Measurements from ENCODE around the gene LTB4R.

Gene LTB4R

GRCh38 chr14:24291446-24292117 lies 19.7 kb upstream of the LTB4R start:
- H3K4me3 ChIP-seq (ENCODE audit: low read length) = no peak overlapping the region
- TF ChIP-seq, protein P1, sequence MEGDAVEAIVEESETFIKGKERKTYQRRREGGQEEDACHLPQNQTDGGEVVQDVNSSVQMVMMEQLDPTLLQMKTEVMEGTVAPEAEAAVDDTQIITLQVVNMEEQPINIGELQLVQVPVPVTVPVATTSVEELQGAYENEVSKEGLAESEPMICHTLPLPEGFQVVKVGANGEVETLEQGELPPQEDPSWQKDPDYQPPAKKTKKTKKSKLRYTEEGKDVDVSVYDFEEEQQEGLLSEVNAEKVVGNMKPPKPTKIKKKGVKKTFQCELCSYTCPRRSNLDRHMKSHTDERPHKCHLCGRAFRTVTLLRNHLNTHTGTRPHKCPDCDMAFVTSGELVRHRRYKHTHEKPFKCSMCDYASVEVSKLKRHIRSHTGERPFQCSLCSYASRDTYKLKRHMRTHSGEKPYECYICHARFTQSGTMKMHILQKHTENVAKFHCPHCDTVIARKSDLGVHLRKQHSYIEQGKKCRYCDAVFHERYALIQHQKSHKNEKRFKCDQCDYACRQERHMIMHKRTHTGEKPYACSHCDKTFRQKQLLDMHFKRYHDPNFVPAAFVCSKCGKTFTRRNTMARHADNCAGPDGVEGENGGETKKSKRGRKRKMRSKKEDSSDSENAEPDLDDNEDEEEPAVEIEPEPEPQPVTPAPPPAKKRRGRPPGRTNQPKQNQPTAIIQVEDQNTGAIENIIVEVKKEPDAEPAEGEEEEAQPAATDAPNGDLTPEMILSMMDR (conservative IDR thresholded peaks at IDR 0.05; ENCODE audit: low read depth, low read length) = no peak
- DNase-seq (ENCODE audit: low read depth) = no peak

DNA sequence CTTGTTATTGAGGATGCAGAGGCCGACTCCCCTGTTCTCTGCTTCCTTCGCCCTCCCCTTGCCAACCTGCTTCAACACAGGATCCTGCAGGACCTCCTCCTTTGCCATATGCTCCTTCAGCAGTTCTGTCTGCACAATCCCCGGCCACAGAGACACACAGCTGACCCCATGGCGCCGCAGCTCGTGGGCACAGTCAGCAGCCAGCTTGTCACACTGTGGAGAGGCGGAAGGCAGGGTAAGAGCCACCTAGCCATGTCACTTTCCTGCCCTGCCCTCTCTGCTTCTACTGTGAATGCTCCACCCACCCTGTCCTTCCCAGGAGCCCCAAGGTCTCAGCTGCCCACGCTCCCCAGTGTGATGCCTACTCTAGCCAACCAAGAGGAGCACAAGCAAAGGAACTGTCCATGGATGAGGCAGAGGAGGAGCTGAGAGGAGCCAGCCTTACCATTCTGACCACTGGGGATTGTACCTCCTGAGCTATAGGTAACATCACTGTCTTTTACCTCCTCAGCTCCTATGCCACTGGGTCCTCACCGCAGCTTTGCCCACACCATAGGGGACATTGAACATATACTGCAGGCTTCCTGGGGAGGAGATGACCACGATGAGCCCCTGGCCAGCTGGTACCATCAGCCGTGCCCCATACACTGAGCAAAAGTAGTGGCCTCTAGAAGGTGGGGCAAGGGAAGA lies 19.0 kb upstream of the LTB4R start:
- no peak overlapping the region for H3K4me3 ChIP-seq (ENCODE audit: low read length)

GRCh38 chr14:24293525-24293924 lies 17.8 kb upstream of the LTB4R start:
- TF ChIP-seq, protein P1 (conservative IDR thresholded peaks at IDR 0.05; ENCODE audit: low read depth, low read length) = no peak
- H3K4me3 ChIP-seq (ENCODE audit: low read length) = no peak overlapping the region
- DNase-seq (ENCODE audit: low read depth) = no peak

More for the DNA sequence above, 19.0 kb upstream of the LTB4R start:
- TF ChIP-seq, protein P1 (conservative IDR thresholded peaks at IDR 0.05; ENCODE audit: low read depth, low read length) = no peak
- no peak for DNase-seq (ENCODE audit: low read depth)

DNA sequence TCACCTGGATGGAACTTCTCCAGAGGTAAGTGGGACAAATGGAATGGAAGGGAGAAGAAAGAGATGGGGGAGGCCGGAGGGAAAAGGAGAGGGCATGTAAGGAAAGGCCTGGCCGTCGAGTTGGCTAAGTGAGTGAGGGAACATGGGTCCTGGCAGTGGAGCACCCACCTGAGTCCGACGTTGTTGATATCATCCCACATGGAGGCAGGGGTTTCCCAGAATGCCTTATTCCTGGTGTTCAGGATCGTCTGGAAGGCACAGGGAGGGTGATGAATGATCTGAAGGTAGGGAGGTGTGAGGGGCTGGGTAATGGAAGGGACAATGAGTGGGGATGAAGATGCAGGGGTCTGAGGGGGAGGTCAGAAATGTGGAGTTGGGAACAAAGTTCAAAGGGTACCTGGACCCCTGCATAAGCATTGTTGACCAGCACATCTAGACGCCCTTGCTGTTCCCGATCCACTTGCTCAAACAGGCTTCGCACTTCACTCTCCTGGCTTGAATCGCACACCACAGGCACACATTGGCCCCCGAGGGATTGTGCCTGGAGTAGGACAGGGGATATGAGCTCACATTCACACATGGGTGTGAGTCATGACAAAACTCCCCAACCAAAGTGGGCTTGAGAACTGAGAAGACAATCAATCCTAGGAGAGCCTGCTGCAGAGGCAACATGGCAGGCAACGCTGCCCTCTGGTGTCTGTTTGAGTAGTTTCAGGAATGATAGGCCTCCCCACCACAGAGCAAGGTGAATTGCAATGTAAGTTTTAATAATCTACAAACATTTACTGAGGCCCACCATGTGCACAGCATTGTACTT lies 14.8 kb upstream of the LTB4R start:
- no peak overlapping the region for H3K4me3 ChIP-seq (ENCODE audit: low read length)
- TF ChIP-seq, protein P1 (conservative IDR thresholded peaks at IDR 0.05; ENCODE audit: low read depth, low read length) = peak; percentile 77
- DNase-seq (ENCODE audit: low read depth) = peak; percentile 68

DNA sequence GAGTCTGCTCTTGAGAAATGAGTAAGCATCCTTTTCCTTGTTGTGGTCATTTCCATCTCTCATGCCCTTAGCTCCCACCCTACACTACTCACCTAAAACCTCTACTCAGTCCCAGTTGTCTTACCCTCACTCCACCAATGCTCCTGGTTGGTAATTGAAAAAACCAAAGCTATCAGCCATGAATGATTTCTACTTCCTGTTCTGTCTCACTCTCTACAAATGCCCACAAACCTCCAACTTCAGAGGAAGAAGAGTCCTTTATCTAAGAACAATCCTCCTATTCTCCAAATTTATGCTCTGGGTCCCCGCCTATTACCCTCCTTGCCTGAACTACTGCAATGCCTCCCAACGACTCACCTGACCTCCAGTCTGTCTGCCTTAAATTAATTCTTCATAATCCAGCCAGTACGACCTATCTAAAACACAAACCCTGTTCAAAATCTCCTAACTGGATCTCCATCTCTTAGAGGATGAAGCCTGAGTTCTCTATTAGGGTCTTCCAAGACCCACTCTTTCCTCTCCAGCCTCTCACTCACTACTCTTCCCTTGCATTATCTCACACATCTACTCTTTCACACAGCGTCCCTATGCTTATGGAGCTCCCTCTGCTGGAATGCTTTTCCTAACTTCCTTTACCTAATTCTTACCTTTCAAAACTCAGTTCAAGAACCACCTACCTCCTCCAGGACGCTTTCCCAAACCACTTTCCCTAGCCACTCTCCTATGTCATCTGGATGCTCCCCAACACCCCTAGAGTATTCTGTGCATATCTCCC lies 13.9 kb upstream of the LTB4R start:
- TF ChIP-seq, protein P1 (conservative IDR thresholded peaks at IDR 0.05; ENCODE audit: low read depth, low read length) = peak; percentile 71
- H3K4me3 ChIP-seq (ENCODE audit: low read length) = no peak overlapping the region
- no peak for DNase-seq (ENCODE audit: low read depth)

GRCh38 chr14:24298892-24299254 lies 12.4 kb upstream of the LTB4R start:
- TF ChIP-seq, protein P1 (conservative IDR thresholded peaks at IDR 0.05; ENCODE audit: low read depth, low read length) = no peak
- H3K4me3 ChIP-seq (ENCODE audit: low read length) = peak overlapping the region; percentile 95
- no peak for DNase-seq (ENCODE audit: low read depth)

All from retinal pigment epithelial cell (primary cell).